Muscle of back (tissue), 11 donors: Measurements from ENCODE around the gene TMEM179. TPM values are rescaled to one million over a fixed set of nuclear protein-coding genes. Genes with fewer than 3 reads are reported as not detected.

Source experiments
- DNase-seq, 3 donors: peaks; one replicate each; pipeline versions ENCODE4 v3.0.0 to v3.0.0-alpha.2; 2013
- polyA plus RNA-seq, 10 donors: library from polyadenylated mRNA; unstranded; fragments of 120-200 nt; gene quantifications; one replicate each; pipeline ENCODE4 v1.2.1, GENCODE V29; 2013; ENCODE audit not compliant: insufficient read length in 10 of 10

The TMEM179 gene
- polyA plus RNA-seq, 10 donors, result 0.39 to 1.7 (median 0.68) TPM

DNA sequence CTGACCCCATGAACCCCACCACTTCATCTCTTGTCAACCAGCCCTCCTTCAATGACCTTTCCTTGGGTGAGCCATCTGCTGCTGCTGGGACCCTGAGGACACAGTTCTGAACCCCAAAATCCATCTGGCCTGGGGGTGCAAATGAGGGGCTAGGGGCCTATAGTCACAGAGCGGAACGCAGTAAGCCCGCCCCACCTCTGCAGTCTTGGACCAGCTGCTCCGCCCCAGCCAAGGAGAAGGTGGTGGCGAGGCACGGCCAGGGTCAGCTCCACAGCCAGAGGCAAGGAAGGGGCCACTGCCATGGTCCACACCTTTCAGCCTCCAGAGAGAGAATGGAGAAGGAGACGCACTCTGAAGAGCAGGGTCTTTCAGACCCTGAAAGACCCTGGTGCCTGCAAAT is 5.1 kb downstream of the TMEM179 start:
- DNase-seq, result no peak

DNA sequence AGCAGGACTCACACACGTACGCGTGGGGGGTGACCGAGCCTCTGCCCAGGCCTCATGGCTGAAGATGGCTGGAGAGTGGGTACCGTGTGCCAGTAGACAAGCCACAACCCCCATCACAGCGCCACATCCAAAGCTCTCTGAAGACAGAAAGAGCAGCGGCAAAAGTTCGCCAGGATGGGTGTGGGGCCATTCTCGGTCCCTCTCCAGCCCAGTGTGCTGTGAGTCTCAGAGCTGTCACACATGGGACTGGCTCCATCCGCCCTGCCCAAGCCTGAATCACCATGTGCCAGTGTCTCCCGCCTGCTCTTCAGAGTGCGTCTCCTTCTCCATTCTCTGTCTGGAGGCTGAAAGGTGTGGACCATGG is 5.7 kb downstream of the TMEM179 start:
- no peak for DNase-seq

GRCh38 chr14:104598039-104598909 is 6.3 kb downstream of the TMEM179 start:
- DNase-seq, result peak in 1 of 3 donors; percentile 52

GRCh38 chr14:104597576-104597975 is 7.0 kb downstream of the TMEM179 start:
- DNase-seq, result no peak

GRCh38 chr14:104596927-104597351 is 7.6 kb downstream of the TMEM179 start:
- DNase-seq, result no peak

DNA sequence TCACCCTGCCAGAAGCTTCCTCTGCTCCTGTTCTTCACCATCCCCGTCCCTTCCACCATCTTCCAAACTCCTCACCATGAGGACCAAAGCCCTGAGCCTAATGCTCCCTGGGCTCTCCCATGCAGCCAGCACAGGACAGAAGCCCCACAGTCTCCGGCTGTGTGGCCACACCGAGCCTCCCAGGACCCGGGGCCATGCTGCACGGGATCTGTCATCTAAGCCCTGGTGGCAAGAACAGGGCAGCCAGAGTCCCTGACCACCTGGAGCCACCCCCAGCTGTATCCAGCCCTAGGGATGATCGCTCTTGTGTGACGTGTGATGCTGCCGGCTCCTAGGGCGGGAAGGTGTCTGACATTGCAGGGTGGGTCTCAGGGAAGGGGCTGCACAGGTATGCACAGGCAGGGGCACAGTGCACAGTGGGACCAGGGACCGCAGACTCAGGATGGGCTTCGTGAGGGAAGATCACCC is 8.1 kb downstream of the TMEM179 start:
- no peak for DNase-seq

DNA sequence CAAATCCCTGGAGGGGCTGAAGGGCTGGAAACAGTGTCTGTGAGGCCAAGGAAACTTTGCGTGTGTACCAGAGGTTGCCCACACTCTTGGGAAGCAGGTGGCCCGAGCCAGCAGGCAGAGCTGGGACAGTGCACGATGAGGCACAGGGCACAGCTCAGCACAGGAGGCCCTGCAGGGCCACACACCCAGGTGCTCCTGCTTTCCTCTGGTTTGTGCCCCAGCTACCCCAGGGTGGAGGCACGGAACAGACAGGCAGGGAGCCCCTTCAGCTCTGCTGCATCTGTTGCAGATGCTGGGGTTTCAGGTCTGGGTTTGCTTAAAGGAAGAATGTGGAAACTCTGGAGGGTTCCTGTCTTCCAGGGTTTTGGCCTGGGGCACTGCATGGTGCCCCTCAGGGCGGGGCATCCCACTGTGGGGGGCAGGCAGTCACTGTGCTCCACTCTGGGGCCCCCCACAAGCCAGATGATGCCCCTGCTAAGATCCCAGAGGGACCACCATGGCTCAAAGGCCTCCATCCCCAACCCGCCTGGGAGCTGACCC is 8.6 kb downstream of the TMEM179 start:
- DNase-seq, result no peak

DNA sequence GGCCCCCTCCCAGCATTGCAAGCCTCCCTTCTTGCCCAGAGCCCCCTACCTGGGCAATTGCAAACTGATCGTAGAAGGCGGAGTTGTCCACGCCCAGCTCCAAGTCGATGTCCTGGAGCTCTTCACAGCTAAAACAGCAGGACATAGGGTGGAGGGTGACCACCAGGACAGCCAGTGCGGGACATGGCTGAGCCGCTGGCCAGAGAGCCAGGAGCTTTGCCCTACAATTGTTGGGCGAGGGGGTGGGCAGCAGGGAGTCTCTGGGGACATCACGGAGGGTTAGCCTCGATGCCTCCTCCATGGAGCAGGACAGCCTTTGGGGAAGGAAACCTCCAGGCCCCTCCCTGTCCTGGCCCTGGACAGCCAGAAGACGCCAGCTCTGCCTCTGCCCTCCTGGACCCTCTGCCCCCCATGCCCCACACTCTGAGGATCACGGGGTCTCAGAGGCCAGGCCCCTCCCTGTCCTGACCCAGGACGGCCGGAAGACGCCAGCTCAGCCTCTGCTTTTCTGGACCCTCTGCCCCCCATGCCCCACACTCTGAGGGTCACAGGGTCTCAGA is 9.4 kb downstream of the TMEM179 start:
- DNase-seq, result no peak

DNA sequence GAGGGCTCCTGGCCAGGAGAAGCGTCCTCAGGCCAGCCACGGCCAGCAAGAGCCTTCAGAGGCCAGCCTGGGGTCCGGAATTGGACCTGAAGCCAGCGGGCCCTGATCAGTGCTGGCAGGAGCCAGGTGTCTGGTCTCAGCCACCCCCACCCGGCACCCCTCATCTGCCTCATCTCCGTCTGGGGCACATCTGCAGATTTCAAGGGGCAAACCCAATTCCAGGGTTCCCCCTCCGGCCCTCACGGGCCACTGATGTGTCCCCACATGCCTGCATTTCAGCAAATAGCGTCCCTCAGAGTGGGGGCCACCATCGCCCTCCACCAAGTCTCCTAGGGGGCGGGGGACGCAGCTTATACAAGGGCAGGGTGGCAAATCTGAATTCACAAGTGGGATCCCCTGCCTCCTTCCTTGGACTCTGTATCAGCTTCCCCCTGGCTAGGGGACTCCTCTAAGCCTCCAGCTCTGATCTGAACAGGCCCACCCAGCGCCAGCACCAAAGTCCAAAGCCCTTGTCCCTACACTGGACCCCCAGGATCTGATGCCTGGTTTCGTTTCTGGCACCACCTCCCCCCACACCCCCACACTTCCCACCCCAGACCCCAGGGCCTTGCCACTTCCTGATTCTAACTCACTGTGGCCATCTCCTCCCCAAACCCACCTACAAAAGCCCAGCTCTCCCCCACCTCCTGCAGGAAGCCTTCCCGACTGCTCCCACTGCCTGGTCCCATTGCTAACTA is 10.1 kb downstream of the TMEM179 start:
- no peak for DNase-seq

DNA sequence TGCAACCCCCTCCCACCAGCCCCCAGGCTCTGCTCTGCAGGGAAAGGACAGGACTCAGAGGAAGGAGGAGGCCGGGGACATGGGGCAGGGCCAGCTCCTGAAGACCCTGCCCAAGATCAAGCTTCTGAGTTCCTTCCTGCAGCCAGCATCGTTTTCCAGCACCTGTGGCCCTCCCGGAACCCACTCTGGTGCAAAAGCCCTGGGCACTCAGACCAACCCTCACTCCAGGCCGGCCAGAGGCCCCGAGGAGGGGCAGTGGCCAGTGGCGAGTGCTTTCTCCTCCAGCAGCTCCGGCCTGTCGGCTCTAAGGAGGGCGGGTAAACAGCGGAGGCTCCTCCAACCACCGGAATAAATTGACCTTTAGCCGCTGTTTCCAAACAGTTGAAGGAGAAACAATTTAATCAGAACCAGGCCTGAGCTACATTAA is 10.8 kb downstream of the TMEM179 start:
- no peak for DNase-seq

DNA sequence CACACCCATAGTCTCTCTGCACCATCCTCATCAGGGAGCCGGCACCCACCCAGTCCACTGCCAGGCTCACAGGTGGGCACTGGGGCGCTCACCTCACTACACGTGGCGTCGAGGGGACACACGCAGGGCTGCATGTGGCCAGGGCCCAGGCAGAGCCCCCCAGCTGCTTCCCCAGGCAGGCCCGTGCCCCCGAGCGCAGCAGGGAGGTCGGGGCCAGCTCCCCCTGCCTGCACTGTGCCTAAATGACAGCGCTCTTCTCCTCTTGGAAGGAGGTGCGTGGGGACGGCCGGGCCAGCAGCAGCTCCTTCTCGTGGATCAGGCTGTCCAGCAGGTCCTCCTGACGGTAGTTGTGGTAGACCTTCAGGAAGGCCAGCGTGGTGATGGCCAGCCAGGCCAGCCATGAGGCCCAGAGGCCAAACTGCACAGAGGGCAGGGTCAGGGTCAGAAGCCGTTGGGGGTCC is 11.3 kb downstream of the TMEM179 start:
- no peak for DNase-seq

DNA sequence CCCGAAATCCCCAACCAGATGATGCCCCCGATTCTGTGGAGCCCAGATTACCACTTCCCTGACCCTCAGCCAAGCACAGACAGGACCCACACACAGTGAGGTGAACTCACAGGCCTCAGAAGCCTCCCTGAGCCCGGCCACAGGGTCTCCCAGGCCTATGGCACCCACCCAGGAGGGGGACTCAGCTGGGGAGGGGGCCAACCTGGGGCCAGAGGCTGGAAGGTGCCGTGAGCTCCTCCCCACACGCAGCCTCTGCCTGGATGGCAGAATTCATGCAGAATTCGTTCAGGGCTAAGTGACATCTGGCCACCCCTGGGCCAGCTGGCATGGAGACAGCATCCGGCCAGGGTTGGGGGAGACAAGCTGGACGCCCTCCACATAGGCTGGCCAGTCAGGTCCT is 11.8 kb downstream of the TMEM179 start:
- no peak for DNase-seq

- no peak for DNase-seq
Measured at GRCh38 chr14:104592292-104592672, 12.3 kb downstream of the TMEM179 start.

GRCh38 chr14:104591506-104592291 is 12.9 kb downstream of the TMEM179 start:
- no peak for DNase-seq

DNA sequence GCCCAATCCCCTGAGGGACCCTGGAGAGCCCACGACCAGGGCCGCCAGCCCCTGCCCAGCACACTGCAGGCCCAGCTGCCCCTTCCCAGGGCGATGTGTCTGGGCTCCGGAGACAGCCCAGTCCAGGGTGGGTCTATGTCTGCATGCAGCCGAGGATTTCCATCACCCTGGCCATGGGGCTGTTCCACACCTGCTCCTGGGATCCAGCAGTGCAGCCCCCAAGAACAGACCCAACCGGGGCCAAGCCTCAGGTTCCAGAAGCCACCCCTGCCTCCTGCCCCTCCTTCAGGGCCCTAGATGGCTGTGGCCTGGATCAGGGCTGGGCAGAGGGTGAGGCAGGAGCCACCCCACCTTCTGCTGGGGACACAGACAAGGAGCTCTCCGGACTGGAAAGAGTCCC is 13.5 kb downstream of the TMEM179 start:
- DNase-seq, result no peak

- DNase-seq, result no peak
Measured at GRCh38 chr14:104590240-104590965, 14.2 kb downstream of the TMEM179 start.

- DNase-seq, result no peak
Measured at GRCh38 chr14:104589338-104590195, 15.0 kb downstream of the TMEM179 start.

DNA sequence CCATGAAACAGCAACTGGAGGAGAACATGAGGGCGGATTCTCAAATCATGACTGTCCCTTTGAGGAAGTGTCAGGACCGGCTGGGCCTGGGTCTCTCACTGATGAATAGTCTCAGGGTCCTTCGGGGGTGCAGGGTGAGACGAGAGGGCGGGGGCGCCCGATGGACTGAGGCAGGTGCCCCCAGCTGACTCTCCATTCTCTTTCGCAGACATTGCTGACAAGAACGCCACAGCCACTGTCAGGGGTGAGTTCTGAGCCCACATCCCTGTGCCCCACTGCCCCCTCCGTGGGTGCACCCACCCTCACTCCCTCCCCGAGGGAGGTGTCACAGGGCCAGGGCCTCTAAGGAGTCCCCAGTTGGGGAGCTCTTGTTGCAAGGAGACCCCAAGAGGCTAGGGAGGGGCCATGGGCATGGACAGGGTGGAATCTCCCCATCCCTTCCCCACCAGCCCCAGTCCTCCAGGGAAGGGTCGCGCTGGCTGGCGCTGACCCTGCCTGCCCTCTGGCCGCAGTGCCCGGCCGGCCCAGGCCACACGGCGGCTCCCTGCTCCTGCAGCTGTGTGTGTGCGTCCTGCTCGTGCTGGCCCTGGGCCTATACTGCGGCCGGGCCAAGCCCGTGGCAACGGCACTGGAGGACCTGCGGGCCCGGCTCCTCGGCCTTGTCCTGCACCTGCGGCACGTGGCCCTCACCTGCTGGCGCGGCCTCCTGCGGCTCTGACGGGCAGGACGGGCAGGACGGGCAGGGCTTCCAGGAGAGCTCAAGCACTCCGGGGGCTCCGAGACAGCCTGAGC is 16.3 kb downstream of the TMEM179 start:
- no peak for DNase-seq

DNA sequence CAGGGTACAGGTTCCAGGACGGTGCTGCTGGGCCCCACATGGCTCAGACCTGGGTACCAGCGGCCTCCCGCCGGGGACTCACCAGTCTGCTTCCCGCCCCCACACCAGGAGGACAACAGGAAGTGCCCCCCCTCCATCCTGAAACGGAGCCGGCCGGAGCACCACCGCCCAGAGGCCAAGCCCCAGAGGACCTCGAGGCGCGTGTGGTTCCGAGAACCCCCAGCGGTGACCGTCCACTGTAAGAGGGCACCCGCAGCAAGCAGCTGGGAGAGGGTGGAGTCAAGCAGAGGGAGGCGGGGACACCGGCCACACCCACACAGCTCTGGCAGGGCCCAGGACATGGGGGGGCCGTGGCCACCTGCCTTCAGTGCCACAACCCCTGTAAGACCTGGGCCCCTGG is 16.9 kb downstream of the TMEM179 start:
- DNase-seq, result no peak
